T47D (cell line): ENCODE results near the gene TSEN2.
A peak's percentile ranks its signal among the peaks of the same experiment; 100 is the strongest.
"Not testable (repeated sequence)": the region's sequence is repeated elsewhere in the genome, so short reads cannot be mapped to it uniquely, and the experiment has no call there.

Experiments used
- DNase-seq, 2 experiments: peaks; one replicate each; pipeline versions ENCODE4 v3.0.0 to v3.0.0-alpha.2; 2011 to 2012; ENCODE audit warnings: low read depth in 1 of 2, low spot score in 1 of 2
- JUND ChIP-seq: IDR thresholded peaks from 2 replicates; pipeline ENCODE4 v1.6.1; 2012; ENCODE audit warnings: low read depth
- in situ Hi-C: cut with HindIII; loops from 2 replicates; pipeline ENCODE4 v1.10.0; 2016; ENCODE audit warnings: low sequenced_read_pairs, low pct_unique_long_range_greater_than_20kb

Gene TSEN2

DNA sequence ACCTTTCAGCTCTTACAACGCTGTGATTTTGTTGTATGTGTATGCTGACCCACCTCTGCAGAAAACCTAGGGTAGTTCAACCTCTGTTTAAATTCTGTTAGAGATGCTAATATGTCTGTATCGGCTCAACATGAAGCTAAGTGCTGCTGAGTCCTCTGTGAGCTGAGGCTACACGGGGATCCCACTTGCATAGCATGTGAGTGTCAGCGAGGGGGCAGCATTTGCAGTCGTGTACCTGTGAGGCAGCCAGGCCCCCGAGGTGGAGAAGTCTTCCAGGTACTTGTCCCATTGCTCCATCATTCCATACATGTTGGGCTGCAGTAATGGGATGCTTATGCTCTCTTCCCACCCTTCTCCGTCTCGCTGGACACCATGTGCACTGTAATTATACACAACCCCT is 57.3 kb downstream of the TSEN2 start:
- peak in 1 of 2 experiments; percentile 36 for DNase-seq
- in situ Hi-C loops = no loop called here
- no peak for TF ChIP-seq JUND

GRCh38 chr3:12543497-12543896 is 59.2 kb downstream of the TSEN2 start:
- in situ Hi-C loops = not testable (repeated sequence)

GRCh38 chr3:12544652-12545472 is 60.6 kb downstream of the TSEN2 start:
- in situ Hi-C loops = no loop called here

More at GRCh38 chr3:12543497-12543896, 59.2 kb downstream of the TSEN2 start:
- not testable (repeated sequence) for DNase-seq

GRCh38 chr3:12545473-12545791 is 61.2 kb downstream of the TSEN2 start, which contains the start of gene MKRN2OS:
Gene MKRN2OS, minus strand, starts transcription at chr3:12545499. Its CDS starts 35 bp downstream, at chr3:12545464.
- in situ Hi-C loops = no loop called here
- peak; percentile 64 to 95 for DNase-seq

More at GRCh38 chr3:12544652-12545472, 60.6 kb downstream of the TSEN2 start:
- TF ChIP-seq JUND = no peak
- DNase-seq = no peak

DNA sequence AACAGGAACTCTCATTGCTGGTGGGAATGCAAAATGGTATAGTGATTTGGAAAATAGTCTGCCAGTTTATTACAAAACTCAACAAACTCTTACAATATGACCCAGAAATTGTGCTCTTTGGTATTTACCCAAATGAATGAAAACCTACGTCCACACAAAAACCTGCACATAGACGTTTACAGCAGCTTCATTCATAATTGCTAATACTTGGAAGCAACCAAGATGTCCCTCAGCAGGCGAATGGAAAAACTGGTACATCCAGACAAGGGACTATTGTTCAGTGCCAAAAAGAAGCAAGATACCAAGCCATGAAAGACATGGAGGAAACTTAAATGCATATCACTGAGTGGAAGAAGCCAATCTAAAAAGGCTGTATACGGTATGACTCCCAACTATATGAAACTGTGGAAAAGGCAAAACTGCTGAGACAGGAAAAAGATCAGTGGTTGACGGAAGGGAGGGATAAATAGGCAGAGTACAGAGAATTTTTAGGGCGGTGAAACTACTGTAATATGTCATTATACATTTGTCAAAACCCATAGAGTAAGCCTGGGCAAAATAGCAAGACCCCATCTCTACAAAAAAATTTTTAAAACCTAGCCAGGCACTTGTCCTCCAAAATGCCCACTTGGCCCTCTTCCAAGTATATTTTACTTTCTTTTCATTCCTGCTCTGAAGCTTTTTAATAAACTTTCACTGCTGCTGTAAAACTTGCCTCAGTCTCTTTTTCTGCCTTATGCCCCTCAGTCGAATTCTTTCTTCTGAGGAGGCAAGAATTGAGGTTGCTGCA is 65.9 kb downstream of the TSEN2 start:
- no peak for DNase-seq
- no peak for TF ChIP-seq JUND
- in situ Hi-C loops = no loop called here

More at GRCh38 chr3:12545473-12545791, 61.2 kb downstream of the TSEN2 start, which contains the start of gene MKRN2OS:
- no peak for TF ChIP-seq JUND

GRCh38 chr3:12553921-12554391 is 69.7 kb downstream of the TSEN2 start:
- in situ Hi-C loops = no loop called here
- TF ChIP-seq JUND = no peak
- DNase-seq = peak in 1 of 2 experiments; percentile 57

GRCh38 chr3:12556314-12556689 is 72.0 kb downstream of the TSEN2 start:
- no peak for DNase-seq
- in situ Hi-C loops = no loop called here
- no peak for TF ChIP-seq JUND

GRCh38 chr3:12556690-12557472 is 72.6 kb downstream of the TSEN2 start, which contains the start of gene MKRN2:
Gene MKRN2, plus strand, starts transcription at chr3:12557087. Its CDS starts 64 bp downstream, at chr3:12557151.
- in situ Hi-C loops = no loop called here
- peak; percentile 77 to 95 for DNase-seq
- no peak for TF ChIP-seq JUND

- no peak for TF ChIP-seq JUND
- in situ Hi-C loops = no loop called here
- no peak for DNase-seq
These were observed 73.3 kb downstream of the TSEN2 start for GRCh38 chr3:12557473-12558100.

DNA sequence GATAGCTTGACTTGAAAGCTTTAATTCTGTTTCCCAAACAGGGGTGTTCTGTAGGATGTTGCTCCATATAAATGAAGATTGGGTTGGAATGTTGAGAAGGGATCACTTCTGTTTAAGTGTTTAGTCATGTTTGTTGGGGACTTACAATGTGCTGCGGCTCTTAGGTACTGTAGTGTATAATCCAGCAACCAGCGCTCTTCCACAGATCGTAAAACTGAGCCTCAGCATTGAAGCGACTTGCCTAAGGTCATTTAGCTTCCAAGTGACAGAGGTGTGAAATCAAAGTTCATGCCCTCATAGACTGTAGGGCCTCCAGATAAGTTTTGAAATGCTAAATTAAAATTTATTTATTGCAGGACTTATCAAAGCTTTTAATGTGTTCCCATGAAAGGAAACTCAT is 74.4 kb downstream of the TSEN2 start:
- TF ChIP-seq JUND = no peak
- in situ Hi-C loops = no loop called here
- no peak for DNase-seq

DNA sequence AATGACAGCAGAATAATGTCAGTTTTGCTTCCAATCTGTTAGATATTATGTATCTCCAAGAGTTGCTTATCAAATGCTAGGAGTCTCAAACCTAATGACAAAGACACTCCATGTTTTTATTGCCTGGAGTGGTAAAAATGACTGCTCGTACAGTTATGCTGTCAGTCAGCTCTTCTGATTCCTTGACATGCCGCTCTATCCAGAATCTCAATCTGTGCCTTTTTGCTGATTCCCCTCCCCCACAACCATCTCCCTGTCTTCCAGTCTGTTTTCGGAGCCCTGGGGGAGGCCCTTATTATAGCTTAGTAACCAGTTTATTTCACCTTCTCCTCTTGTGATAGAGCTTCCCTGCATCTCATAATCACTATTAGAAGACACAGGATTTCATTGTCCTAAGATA is 75.2 kb downstream of the TSEN2 start:
- TF ChIP-seq JUND = no peak
- no peak for DNase-seq
- in situ Hi-C loops = no loop called here
